Gastrocnemius medialis (tissue), 4 donors: ENCODE data around the gene MELTF.

Source experiments
- CTCF ChIP-seq, 5 experiments: fragments of 450-650 bp in 3 of 5; fragments of 200-600 bp in 2 of 5; sonication (generic) in 2 of 5; IDR thresholded peaks in 4 of 5; conservative IDR thresholded peaks in 1 of 5; 1 replicate in 4 of 5; 2 replicates in 1 of 5; pipeline ENCODE4 v1.5.1; 2016 to 2019; ENCODE audit warnings: antibody characterized with exemption in 5 of 5, mild to moderate bottlenecking in 3 of 5, moderate library complexity in 3 of 5
- POLR2A ChIP-seq, 2 donors: fragments of 450-650 bp; IDR thresholded peaks; one replicate each; pipeline ENCODE4 v1.6.1; 2017; ENCODE audit warnings: antibody characterized with exemption in 2 of 2, mild to moderate bottlenecking in 2 of 2, moderate library complexity in 2 of 2

DNA sequence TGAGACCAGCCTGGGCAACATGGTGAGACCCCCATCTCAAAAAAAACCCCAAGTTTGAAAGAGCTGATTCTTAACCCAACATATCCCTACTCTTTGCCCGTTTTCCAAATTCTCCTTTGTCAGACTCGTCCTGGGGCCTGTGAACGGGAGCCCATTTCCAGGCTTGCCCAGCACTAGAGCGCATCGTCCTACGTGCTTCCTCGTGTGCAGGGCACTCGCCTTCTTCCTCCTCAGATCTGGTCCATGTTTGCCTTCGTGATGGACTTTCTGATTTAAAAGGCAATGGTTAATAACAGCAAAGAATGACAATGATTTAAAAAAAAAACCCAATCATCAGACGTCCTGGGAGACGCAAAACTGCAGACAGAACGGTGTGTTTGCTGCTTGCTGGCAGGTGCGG, 10.1 kb downstream of the MELTF start:
- TF ChIP-seq CTCF (IDR thresholded peaks at IDR 0.05 in 4 of 5, conservative IDR thresholded peaks at IDR 0.05 in 1 of 5): no peak
- TF ChIP-seq POLR2A (IDR thresholded peaks at IDR 0.05): no peak
